GM12801 (cell line): Measurements from ENCODE around the gene ITFG1.

ENCODE experiments used
- CTCF ChIP-seq: IDR thresholded peaks from one replicate; pipeline ENCODE4 v1.5.1; 2011; ENCODE audit warnings: control low read depth; ENCODE audit not compliant: insufficient read length; ENCODE audit errors: extremely low read depth

Gene ITFG1

GRCh38 chr16:47160422-47160821 lies 300.4 kb downstream of the ITFG1 start:
- no peak for TF ChIP-seq CTCF

GRCh38 chr16:47158992-47159391 lies 301.9 kb downstream of the ITFG1 start:
- TF ChIP-seq CTCF, result no peak

GRCh38 chr16:47156680-47157215 lies 304.1 kb downstream of the ITFG1 start:
- no peak for TF ChIP-seq CTCF

- no peak for TF ChIP-seq CTCF
Measured at GRCh38 chr16:47150067-47150466, 310.8 kb downstream of the ITFG1 start.

GRCh38 chr16:47144559-47144877 lies 316.3 kb downstream of the ITFG1 start:
- TF ChIP-seq CTCF, result no peak

GRCh38 chr16:47143677-47144558 lies 316.9 kb downstream of the ITFG1 start, which contains the start of gene NETO2:
NETO2 (minus strand) TSS chr16:47143945; CDS start chr16:47143612, 333 bp downstream.
- no peak for TF ChIP-seq CTCF

GRCh38 chr16:47142821-47143676 lies 317.8 kb downstream of the ITFG1 start:
- no peak for TF ChIP-seq CTCF
